Small intestine (tissue), 7 donors: ENCODE results near the gene SERPINF2. TPM values are rescaled to one million over a fixed set of nuclear protein-coding genes. Genes with fewer than 3 reads are reported as not detected.
"Not testable (repeated sequence)": the region's sequence is repeated elsewhere in the genome, so short reads cannot be mapped to it uniquely, and the experiment has no call there.

Source experiments
- DNase-seq, 2 donors: peaks; one replicate each; pipeline versions ENCODE4 v3.0.0 to v3.0.0-alpha.2; 2013
- FAIRE-seq: peaks from 2 replicates; lab custom pipeline; 2012; peaks lifted over from hg19 to GRCh38; lab: Jason Lieb, UNC
- H3K27ac ChIP-seq, 3 donors: one replicate each; pipeline ENCODE4 v1.5.1; 2013; ENCODE audit warnings: low read length in 2 of 3, mild to moderate bottlenecking in 2 of 3, control low read depth in 1 of 3, inconsistent platforms in 1 of 3, low read depth in 1 of 3, moderate library complexity in 1 of 3
- H3K27me3 ChIP-seq, 3 donors: one replicate each; pipeline ENCODE4 v1.6.1; 2013; ENCODE audit warnings: low read length in 3 of 3, inconsistent platforms in 1 of 3; ENCODE audit not compliant: control insufficient read depth in 3 of 3, insufficient read depth in 3 of 3
- H3K36me3 ChIP-seq, 3 donors: one replicate each; pipeline ENCODE4 v1.6.1; 2013; ENCODE audit warnings: low read length in 3 of 3, inconsistent platforms in 1 of 3, low read depth in 1 of 3, mild to moderate bottlenecking in 1 of 3, moderate library complexity in 1 of 3; ENCODE audit not compliant: control insufficient read depth in 3 of 3, insufficient read depth in 2 of 3
- H3K4me1 ChIP-seq, 3 donors: one replicate each; pipeline ENCODE4 v1.6.1; 2013; ENCODE audit warnings: low read length in 2 of 3, inconsistent platforms in 1 of 3, low read depth in 1 of 3, mild to moderate bottlenecking in 1 of 3, moderate library complexity in 1 of 3; ENCODE audit not compliant: control insufficient read depth in 3 of 3, insufficient read depth in 2 of 3
- H3K4me3 ChIP-seq, 3 donors: one replicate each; pipeline ENCODE4 v1.5.1; 2013; ENCODE audit warnings: low read length in 3 of 3, control low read depth in 1 of 3, inconsistent platforms in 1 of 3, low read depth in 1 of 3, mild to moderate bottlenecking in 1 of 3, moderate library complexity in 1 of 3
- H3K9me3 ChIP-seq, 2 donors: one replicate each; pipeline ENCODE4 v1.6.1; 2013; ENCODE audit warnings: low read depth in 1 of 2, low read length in 1 of 2; ENCODE audit not compliant: control insufficient read depth in 2 of 2, insufficient read depth in 1 of 2
- WGBS, 3 donors: extraction: QIAGEN DNeasy Blood & Tissue Kit; methylation state at CpG; one replicate each; pipeline ENCODE4 v1.1.7; 2013; 5-methylcytosine and 5-hydroxymethylcytosine counted together
- polyA plus RNA-seq, 4 donors: library from polyadenylated mRNA; stranded (reverse) in 3 of 4; unstranded in 1 of 4; fragments of 200-250 nt in 3 of 4; fragments of 120-200 nt in 1 of 4; gene quantifications; one replicate each; pipeline versions ENCODE4 v1.2.1 to v1.2.3, GENCODE V29; 2013
- donor health status: healthy with polysubstance abuse.
- donor health status: control.
- donor health status: control.
- donor health status: Bipolar disorder and iron deficiency.
- donor health status: healthy.

SERPINF2 gene
- polyA plus RNA-seq, 4 donors: 0.89 to 29.9 (median 3.1) TPM

GRCh38 chr17:1789936-1790335 lies 47.3 kb downstream of the SERPINF2 start:
- H3K27ac ChIP-seq: peak overlapping the region; percentile 19 to 65 (median 36)
- 16 to 49% (median 38%) methylated on average over 5 of the region's 5 CpGs for WGBS, 3 donors
- H3K27me3 ChIP-seq: no peaks in the 10 kb centered on the region
- H3K9me3 ChIP-seq: no peaks in the 10 kb centered on the region
- peaks cover 4 to 38% (median 6%) of the 10 kb centered on the region in 3 donors for H3K4me1 ChIP-seq
- peaks cover 0 to 33% (median 0%) of the 10 kb centered on the region in 3 donors for H3K36me3 ChIP-seq
- peak; percentile 87 for FAIRE-seq
- H3K4me3 ChIP-seq: no peak overlapping the region
- peak in 1 of 2 donors; percentile 76 for DNase-seq

DNA sequence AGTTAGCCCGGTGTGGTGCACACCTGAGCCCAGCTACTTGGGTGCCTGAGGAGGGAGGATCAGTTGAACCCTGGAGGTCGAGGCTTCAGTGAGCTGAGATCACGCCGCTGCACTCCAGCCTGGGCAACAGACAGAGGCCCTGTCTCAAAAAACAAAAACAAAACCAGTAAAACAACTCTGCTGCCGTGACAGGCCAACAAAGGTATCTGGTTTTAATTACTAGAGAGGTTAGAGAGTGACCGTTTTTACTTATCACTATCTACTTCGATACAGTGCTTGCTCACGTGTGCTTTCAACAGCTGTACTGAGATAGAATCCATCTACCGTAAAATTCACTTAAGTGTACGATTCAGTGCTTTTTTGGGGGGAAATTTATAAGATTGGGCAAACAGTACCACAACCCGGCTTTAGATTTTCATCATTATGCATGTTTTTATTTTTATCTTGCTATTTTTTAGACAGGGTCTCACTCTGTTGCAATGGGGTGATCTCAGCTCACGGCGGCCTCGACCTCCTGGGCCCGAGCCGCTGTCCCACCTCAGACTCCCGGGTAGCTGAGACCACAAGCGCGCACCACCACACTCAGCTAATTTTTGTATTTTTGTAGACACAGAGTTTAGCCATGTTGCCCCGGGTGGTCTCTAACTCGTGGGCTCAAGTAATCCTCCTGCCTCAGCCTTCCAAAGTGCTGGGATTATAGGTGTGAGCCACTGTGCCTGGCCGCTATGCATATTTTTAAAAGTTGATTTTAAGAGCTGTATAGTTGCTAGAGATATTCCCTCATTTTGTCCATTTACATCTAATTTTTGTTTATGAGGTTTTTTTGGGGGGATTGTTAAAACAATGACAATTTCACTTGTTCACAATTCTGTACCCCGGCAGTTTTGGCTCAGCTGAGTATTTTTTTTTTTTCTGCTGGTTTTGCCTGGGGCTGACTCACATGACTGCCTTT lies 50.1 kb downstream of the SERPINF2 start:
- DNase-seq (peak in 1 of 2 donors; percentile 42), FAIRE-seq (no peak)
- no peaks in the 10 kb centered on the region for H3K9me3 ChIP-seq
- peak overlapping the region in 1 of 3 donors; percentile 2 for H3K27ac ChIP-seq
- WGBS, 3 donors: 43 to 82% (median 59%) methylated on average over 23 of the region's 23 CpGs
- peaks cover 0 to 22% (median 1%) of the 10 kb centered on the region in 3 donors for H3K4me1 ChIP-seq
- peaks cover 0 to 17% (median 0%) of the 10 kb centered on the region in 3 donors for H3K36me3 ChIP-seq
- H3K27me3 ChIP-seq: no peaks in the 10 kb centered on the region
- no peak overlapping the region for H3K4me3 ChIP-seq

- DNase-seq (peak in 1 of 2 donors; percentile 57), FAIRE-seq (no peak)
- 17 to 56% (median 31%) methylated on average over 1 of the region's 1 CpG for WGBS, 3 donors
These were observed 50.8 kb downstream of the SERPINF2 start for GRCh38 chr17:1793447-1793806.

GRCh38 chr17:1796800-1797199 lies 54.1 kb downstream of the SERPINF2 start:
- Histone ChIP-seq H3K36me3 (peaks cover 2 to 50% (median 8%) of the 10 kb centered on the region in 3 donors), H3K9me3 (no peaks in the 10 kb centered on the region), H3K4me3 (no peak overlapping the region), H3K27ac (peak overlapping the region in 1 of 3 donors; percentile 82), H3K27me3 (no peaks in the 10 kb centered on the region), H3K4me1 (peaks cover 0 to 25% (median 1%) of the 10 kb centered on the region in 3 donors)
- DNase-seq (no peak), FAIRE-seq (no peak)
- 42 to 63% (median 59%) methylated on average over 1 of the region's 1 CpG for WGBS, 3 donors

More at GRCh38 chr17:1793447-1793806, 50.8 kb downstream of the SERPINF2 start:
- Histone ChIP-seq H3K27me3 (no peaks in the 10 kb centered on the region), H3K27ac (peak overlapping the region in 1 of 3 donors; percentile 2), H3K4me1 (peaks cover 0 to 23% (median 1%) of the 10 kb centered on the region in 3 donors), H3K36me3 (peaks cover 0 to 21% (median 2%) of the 10 kb centered on the region in 3 donors), H3K9me3 (no peaks in the 10 kb centered on the region), H3K4me3 (no peak overlapping the region)

- no peaks in the 10 kb centered on the region for H3K27me3 ChIP-seq
- DNase-seq: peak in 1 of 2 donors; percentile 49
- peaks cover 0 to 25% (median 1%) of the 10 kb centered on the region in 3 donors for H3K4me1 ChIP-seq
- no peaks in the 10 kb centered on the region for H3K9me3 ChIP-seq
- H3K4me3 ChIP-seq: no peak overlapping the region
- 57 to 65% (median 60%) methylated on average over 3 of the region's 3 CpGs for WGBS, 3 donors
- peaks cover 2 to 52% (median 8%) of the 10 kb centered on the region in 3 donors for H3K36me3 ChIP-seq
- peak overlapping the region in 1 of 3 donors; percentile 82 for H3K27ac ChIP-seq
- no peak for FAIRE-seq
These were observed 54.7 kb downstream of the SERPINF2 start for GRCh38 chr17:1797323-1797722.

GRCh38 chr17:1797846-1798245 lies 55.2 kb downstream of the SERPINF2 start:
- 45 to 83% (median 57%) methylated on average over 8 of the region's 8 CpGs for WGBS, 3 donors
- not testable (repeated sequence) for H3K9me3 ChIP-seq, H3K4me3 ChIP-seq, H3K27me3 ChIP-seq, FAIRE-seq
- Histone ChIP-seq H3K36me3 (peaks cover 2 to 51% (median 8%) of the 10 kb centered on the region in 3 donors), H3K4me1 (peaks cover 0 to 21% (median 1%) of the 10 kb centered on the region in 3 donors), H3K27ac (peak overlapping the region in 1 of 3 donors; percentile 84)
- peak; percentile 66 to 70 for DNase-seq

- no peaks in the 10 kb centered on the region for H3K9me3 ChIP-seq
- DNase-seq: no peak
- no peak overlapping the region for H3K27ac ChIP-seq
- H3K4me1 ChIP-seq: peaks cover 0 to 14% (median 0%) of the 10 kb centered on the region in 3 donors
- no peak overlapping the region for H3K4me3 ChIP-seq
- FAIRE-seq: no peak
- no peaks in the 10 kb centered on the region for H3K27me3 ChIP-seq
- H3K36me3 ChIP-seq: peaks cover 5 to 68% (median 8%) of the 10 kb centered on the region in 3 donors
- 93 to 94% (median 94%) methylated on average over 7 of the region's 7 CpGs for WGBS, 3 donors
These were observed 57.6 kb downstream of the SERPINF2 start for GRCh38 chr17:1800240-1800639.

DNA sequence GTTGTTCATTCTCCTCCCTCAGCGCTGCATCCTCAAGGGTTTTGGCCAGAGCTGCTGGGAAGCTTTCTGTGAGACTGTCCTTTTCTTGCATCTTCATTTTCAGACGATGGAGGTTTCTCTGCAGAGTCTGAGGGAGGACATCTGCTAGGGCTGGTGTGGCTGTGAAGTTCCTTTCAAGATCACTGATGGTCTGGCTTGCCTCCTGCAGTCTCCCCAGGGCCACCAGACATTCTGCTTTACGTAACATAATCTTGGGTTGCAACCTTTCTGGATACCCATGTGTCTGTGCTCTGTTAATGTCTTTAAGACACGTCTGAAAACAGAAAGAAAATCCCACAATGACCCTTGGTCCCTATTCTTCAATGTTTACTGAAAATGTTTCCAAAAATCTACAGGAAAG lies 58.0 kb downstream of the SERPINF2 start:
- Histone ChIP-seq H3K27me3 (no peaks in the 10 kb centered on the region), H3K27ac (no peak overlapping the region), H3K9me3 (no peaks in the 10 kb centered on the region), H3K4me1 (peaks cover 0 to 14% (median 0%) of the 10 kb centered on the region in 3 donors), H3K4me3 (no peak overlapping the region), H3K36me3 (peaks cover 5 to 70% (median 8%) of the 10 kb centered on the region in 3 donors)
- WGBS, 3 donors: 79 to 87% (median 82%) methylated on average over 4 of the region's 4 CpGs
- FAIRE-seq: no peak
- DNase-seq: no peak
